ENCODE results near the gene KCNA10.

KCNA10 gene

DNA sequence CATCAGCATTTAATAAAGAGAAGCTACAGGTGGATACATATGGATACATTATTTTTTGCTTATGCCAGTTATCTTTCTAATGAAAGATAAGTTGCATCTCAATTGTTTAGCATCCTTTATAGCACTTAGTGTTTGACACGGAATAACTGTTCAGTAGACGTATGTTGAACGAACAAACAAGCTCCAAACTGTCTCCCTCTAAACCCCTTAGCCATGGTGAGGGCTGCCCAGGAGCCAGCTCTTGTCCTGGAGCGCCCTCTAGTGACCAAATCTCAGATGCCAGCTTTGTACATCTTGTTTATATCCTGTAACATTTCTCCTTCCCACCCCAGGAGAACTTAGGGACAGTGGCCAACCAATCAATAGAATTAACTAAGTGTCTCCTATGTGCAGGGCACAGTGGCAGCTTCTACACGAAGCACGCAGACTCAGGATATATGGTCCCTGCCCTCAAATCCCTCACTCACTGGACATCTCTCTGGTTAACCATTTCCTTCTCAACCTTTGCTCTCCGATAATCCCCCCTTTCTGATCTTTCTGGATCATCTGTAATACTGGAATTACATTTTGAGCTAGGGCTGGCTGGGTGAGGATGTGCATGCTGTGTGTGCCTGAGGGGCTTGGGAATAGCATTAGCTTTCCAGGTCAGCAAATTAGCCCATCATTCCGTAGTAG lies 22.9 kb downstream of the KCNA10 start:
- DNase-seq: peak in 1 of 2 experiments; percentile 58

- no peak for DNase-seq
These were observed 24.2 kb downstream of the KCNA10 start for GRCh38 chr1:110494522-110495406.

DNA sequence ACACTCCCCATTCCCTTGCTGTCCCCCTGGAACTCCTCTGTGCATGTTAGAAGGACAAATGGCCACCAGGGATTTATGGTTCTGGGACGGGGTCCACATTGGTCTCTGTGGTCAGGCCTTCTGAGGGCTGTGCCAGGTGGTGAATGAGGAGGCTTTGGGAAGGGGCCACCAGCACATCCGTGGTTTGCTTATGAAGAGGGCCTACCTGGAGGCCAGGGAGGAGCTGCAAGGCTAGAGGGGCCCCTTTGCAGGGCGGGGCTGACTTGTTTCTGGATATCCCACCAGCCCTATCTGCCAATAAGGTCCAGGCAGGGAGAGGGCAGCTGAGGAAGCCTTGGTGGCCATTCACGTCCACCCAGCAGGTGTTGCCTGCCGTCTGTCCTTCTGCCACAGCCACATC lies 24.9 kb downstream of the KCNA10 start:
- no peak for DNase-seq

- no peak for DNase-seq
These were observed 25.8 kb downstream of the KCNA10 start for GRCh38 chr1:110493059-110493699.

GRCh38 chr1:110492573-110492972 lies 26.4 kb downstream of the KCNA10 start:
- DNase-seq: no peak

DNA sequence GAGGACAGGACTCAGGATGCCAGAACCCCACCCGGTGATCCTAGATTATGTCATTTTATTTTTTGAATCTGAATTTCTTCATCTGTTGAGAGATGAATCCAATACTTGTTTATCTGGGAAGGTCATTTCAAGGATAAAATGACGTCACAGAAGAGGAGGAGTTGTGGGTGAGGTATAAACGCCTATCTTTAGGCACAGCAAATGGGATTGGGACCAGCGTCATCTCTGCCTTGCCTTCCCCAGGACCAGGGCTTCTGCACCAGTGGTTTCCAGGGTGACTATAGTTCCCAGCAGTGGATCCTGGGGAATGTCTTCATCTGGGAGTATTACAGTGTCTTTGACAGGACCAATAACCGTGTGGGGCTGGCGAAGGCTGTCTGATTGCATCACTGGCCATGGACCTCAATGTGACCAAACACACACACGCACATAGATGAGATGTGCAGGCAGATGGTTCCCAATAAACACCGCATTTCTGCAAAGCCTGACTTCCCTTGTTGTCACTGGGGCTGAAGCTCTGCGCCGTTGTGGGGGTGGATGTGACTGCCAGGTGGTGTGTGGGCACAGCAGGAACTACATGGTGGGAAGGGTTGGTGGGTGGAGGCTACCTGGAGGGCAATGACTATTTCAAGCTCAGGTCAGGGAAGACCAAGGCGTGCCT lies 28.1 kb downstream of the KCNA10 start:
- DNase-seq: no peak

DNA sequence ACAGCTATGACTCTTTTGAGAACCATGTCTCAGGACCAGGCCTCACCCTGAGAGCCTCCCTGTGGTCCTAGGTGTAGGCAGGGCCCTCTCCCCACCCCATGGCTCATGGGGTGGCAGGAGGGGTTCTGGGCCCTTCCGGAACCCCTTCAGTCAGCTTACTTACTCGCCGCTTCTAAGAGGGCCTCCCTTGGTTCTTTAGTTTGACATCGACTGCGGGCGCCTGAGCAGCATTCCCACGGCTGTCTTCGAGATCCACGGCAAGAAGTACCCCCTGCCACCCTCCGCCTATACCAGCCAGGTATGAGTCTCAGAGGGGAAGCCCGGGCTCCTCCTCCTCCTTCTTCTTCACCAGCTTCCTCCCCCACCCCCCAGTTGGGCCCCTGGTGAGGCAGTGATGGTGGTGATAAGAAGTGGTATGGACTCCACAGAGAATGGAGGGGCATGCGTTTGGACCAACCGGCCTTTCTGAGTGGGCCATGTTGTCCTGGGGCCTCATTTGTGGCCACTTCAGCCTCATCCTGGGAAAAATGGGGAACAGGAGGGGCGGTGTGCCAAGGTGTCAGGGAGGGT lies 28.9 kb downstream of the KCNA10 start:
- no peak for DNase-seq

DNA sequence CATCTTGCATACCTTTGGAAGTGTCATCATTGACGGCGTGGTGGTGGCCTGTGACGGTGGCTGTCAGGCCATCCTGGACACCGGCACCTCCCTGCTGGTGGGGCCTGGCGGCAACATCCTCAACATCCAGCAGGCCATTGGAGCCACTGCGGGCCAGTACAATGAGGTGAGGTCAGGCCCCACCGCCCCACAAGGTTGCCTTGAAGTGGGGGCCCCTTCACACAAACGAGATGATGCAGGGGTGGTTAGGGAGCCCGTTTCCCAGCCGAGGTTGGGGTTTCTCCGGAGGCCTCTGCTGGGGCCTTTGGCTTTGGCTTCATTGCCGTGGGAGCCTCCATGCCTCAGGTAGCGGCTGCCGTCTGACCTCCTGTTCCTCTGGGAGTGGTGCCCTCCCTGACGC lies 29.6 kb downstream of the KCNA10 start:
- DNase-seq: no peak

DNA sequence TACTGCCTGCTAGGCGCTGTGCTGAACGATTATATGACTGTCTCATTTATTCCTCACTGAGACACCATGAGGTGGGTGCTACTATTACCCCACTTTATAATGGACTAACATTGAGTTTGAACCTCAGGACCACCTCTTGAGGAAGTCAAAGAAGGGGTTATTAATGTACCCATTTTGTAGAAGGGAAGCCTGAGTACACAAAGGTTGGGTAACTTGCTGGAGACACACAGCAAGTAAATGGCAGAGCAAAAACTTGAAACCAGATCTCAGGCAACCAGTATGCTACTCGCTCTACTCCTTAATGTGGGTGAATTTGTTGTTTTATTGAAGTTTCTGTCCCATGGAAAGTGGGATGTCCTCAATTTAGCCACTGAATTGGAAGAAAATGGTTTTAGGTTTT lies 30.1 kb downstream of the KCNA10 start:
- DNase-seq: no peak

- no peak for DNase-seq
These were observed 30.8 kb downstream of the KCNA10 start for GRCh38 chr1:110488161-110488560.

- no peak for DNase-seq
These were observed 31.2 kb downstream of the KCNA10 start for GRCh38 chr1:110487726-110488125.

- no peak for DNase-seq
These were observed 33.2 kb downstream of the KCNA10 start for GRCh38 chr1:110485725-110486124.

- no peak for DNase-seq
These were observed 34.2 kb downstream of the KCNA10 start for GRCh38 chr1:110484801-110485200.

DNA sequence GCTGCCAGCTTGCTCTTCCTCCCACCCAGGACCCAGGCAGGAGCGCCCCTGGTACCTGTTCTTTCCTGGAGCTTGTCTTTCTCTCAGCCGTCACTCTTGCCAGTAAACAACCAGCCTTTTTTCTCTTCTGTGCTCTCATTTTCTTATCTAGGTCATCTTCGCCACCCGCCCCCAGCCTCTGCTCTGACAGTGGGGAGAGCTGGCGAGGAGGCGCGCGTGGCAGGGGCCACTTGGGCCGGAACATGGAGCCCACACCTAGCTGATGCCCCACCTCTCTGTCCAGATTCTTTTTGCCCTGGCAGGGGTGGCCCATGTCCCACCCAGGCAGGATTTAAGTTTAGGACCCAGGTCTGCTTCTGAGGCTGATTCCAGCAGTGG lies 35.7 kb downstream of the KCNA10 start:
- DNase-seq: no peak

DNA sequence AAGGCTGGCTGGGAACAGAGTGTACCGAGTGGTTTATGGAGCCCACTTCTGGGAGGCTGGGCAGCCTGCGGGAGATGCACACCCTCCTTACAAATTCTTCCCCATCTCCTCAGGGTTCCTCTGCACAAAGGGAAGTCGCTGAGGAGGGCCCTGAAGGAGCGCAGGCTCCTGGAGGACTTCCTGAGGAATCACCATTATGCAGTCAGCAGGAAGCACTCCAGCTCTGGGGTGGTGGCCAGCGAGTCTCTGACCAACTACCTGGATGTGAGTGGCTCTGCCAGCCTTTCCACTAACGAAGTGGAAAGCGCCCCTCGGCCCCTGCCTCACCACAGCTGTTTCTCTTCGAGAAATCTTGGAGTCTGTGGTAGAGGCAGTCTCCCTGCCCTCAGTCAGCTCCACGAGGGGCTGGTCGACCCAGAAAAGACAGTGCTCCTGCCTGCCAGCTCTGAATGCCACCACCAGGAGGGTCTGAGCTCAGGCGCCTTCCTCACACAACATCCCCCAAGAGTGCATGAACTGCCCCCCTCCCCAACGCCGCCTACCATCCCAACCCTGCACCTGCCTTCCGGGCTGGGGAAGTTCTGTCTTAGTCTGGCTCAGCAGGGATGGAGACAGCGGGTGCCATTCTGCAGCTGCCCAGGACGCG lies 36.2 kb downstream of the KCNA10 start:
- no peak for DNase-seq

GRCh38 chr1:110481968-110482623 lies 36.9 kb downstream of the KCNA10 start:
- DNase-seq: no peak

GRCh38 chr1:110480356-110481096 lies 38.4 kb downstream of the KCNA10 start:
- DNase-seq: no peak

DNA sequence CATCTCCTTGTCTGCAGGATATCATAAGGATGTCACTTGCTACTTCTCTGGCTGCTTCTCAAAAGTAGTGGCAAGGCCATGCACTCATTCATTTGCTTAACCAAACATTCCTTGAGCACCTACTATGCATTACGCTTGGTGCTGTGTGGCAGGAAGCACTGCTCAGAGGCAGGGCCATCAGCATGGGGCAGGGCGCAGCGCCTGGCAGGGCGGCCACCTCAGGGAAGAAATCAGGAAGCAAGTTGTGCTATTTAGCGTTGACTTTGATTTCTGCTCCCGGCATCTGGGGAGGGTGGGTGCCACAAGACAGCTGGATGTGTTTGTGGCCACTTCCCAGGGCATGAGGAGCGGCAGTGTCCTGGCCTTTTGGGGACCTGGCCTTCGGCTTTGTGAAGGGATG lies 40.1 kb downstream of the KCNA10 start:
- DNase-seq: no peak

DNA sequence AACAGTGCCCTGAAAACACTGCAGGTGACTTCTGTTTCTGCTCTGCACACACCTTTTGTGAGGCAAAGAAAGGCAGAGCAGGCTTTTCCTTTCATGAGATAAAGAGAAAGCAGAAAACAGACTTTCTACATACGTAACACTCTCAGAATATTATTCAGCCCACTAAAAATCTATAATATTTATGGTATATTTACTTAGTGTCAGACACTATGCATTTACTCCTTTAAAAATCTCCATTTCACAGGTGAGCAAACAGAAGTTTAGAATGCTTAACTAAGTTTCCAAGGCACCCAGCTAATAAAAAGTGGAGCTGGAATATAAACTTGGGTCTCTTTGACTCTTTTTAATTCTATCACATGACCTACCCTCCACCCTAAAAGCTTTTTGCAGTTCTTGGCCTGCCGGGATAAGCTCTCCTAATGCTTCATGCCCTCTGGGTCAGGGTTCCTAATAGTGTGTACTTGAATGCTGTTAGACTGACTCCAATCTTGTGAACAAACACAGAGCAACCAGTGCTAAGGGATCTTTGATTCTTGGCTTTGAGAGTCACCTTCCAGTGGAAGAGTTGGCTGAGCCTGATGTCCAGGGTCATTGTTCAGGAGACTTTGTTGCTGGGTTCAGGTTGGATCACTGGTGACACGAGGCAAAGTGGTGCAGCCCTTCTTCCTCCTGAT lies 40.9 kb downstream of the KCNA10 start:
- DNase-seq: no peak

- no peak for DNase-seq
These were observed 41.5 kb downstream of the KCNA10 start for GRCh38 chr1:110477445-110477957.

Measured in NCI-H1930 (cell line).